ENCODE measurements around the gene HOXA3. TPM values are rescaled to one million over a fixed set of nuclear protein-coding genes. Genes with fewer than 3 reads are reported as not detected.

HOXA3 gene
- total RNA-seq, 1 experiment from 2014 or later = 50.5 TPM

DNA sequence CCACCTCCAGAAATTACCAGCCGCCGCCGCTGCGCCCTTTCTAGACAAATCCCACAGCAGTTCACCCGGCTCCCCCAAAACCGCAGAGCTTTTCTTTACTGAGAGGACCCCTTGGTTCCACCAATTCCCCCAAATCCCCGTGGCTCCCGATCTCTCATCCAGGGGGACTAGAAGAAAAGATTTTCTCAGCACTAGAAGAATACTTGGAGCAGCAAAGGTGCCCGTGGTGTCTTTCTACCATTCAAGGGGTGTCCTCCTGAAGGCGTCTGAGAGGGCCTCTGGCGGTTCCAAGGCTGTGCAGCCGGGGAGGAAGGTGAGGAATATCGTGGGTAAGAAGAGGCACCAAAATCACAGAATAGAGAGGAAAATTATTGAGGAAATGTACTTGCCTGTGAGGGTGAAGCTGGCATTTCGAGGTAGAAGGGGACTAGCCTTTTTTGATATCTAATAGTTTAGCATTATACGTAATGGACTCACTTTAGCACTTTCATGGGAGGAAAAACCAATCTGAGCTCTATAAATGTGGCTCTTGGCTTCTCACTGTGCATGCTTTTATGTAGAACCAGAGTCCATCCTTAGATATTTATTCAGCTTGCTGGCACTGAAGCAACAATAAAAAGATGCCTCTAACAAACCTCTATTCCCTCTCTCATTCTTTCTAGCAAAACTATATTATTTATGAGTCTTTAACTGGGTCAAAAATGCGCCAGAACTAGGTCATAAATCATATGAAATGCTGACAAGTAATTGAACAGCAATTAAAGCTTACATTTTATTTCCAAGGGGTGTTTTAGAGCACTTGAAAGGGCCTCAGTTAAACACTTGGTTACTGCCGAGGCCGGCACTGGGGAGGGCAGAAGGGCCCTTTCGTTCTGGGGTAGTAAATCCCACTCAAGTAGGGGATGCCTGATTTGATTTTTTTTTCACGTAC, 36.1 kb downstream of the HOXA3 start:
- peak overlapping the region; percentile 70 for H2AFZ ChIP-seq
- CTCF ChIA-PET = interaction anchor here (0.6 to 1.7 kb wide), 2 partner anchors 69 to 205 kb away, joined by 3 to 9 read pairs; no protein-coding TSS in a partner anchor
- peaks cover 37% of the 10 kb centered on the region for H3K36me3 ChIP-seq (ENCODE audit: low read depth)
- H3K27ac ChIP-seq = peak overlapping the region; percentile 95
- peaks cover 30% of the 10 kb centered on the region for H3K4me1 ChIP-seq (replicated peaks; ENCODE audit: insufficient read depth)
- TF ChIP-seq EZH2 (IDR thresholded peaks at IDR 0.05; ENCODE audit: low read depth) = no peak
- TF ChIP-seq, protein P1, sequence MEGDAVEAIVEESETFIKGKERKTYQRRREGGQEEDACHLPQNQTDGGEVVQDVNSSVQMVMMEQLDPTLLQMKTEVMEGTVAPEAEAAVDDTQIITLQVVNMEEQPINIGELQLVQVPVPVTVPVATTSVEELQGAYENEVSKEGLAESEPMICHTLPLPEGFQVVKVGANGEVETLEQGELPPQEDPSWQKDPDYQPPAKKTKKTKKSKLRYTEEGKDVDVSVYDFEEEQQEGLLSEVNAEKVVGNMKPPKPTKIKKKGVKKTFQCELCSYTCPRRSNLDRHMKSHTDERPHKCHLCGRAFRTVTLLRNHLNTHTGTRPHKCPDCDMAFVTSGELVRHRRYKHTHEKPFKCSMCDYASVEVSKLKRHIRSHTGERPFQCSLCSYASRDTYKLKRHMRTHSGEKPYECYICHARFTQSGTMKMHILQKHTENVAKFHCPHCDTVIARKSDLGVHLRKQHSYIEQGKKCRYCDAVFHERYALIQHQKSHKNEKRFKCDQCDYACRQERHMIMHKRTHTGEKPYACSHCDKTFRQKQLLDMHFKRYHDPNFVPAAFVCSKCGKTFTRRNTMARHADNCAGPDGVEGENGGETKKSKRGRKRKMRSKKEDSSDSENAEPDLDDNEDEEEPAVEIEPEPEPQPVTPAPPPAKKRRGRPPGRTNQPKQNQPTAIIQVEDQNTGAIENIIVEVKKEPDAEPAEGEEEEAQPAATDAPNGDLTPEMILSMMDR (conservative IDR thresholded peaks at IDR 0.05) = no peak
- H3F3A ChIP-seq (ENCODE audit: insufficient read depth, low read depth) = peaks cover 74% of the 10 kb centered on the region
- DNase-seq = no peak
- POLR2A ChIA-PET (ENCODE audit: unreplicated experiment) = interaction anchor here (0.6 to 0.8 kb wide), 3 partner anchors 17 to 666 kb away, joined by 3 to 5 read pairs (median 3); no protein-coding TSS in a partner anchor
- no peaks in the 10 kb centered on the region for H3K27me3 ChIP-seq (ENCODE audit: insufficient read depth, low read depth)
- intact Hi-C loops (cut with micrococcal nuclease; ENCODE audit: unreplicated experiment) = loop anchor here (10.0 kb wide), 1 partner anchor 629 kb away; the partner anchor contains the start of gene TAX1BP1
- no peaks in the 10 kb centered on the region for H3K9me3 ChIP-seq (ENCODE audit: insufficient read depth, low read depth)
- H4K20me1 ChIP-seq (ENCODE audit: insufficient read depth) = no peaks in the 10 kb centered on the region
- H3K79me2 ChIP-seq (ENCODE audit: low read depth) = peaks cover 71% of the 10 kb centered on the region
- H3K4me2 ChIP-seq = peak overlapping the region; percentile 98
- no peaks in the 10 kb centered on the region for H3K9me2 ChIP-seq (ENCODE audit: insufficient read depth)
- BruUV-seq (replicated peaks) = no TSS peak
- peak overlapping the region; percentile 90 for H3K4me3 ChIP-seq

DNA sequence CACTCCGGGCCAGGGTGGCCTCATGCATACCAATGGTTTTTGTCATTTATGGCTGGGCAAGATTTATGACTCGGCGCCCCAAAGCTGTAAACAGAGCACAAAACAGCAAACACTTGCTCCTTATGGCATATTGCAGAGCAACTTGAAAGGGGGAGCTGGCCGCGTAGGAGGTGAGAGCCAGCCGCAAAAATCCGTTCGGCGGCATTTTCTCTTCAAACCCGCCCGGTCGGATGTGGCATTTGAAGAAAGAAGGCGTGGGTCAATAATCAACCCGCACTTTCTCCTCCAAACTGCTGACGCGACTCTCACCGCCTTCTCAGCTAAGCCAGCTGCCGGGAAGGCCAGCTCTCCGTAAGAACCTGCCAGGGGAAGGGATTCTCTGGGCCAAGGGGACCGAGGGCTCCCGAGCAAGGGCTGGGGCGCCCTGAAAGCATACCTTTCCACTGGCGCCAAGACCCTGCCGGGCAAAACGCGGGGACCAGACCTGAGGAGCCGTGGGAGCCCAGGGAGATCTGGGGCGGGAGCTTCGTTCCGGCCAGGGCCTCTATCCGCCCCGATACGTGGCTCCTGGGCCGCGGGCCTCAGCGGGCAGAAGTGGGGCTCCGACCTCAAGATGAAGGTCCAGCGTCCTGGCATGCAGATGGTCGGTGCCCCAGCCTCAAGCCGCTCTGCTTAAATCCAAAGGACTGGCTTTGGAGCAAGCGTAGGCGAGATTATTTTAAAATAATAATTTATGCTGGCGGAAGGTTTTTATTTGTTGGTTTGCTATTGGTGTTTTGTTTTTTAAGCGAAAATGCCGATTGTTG, 37.0 kb downstream of the HOXA3 start:
- CTCF ChIA-PET = interaction anchor here (1.7 kb wide), 1 partner anchor 68 kb away, joined by 9 read pairs; no protein-coding TSS in a partner anchor

More for the DNA sequence above, 37.0 kb downstream of the HOXA3 start:
- POLR2A ChIA-PET (ENCODE audit: unreplicated experiment) = interaction anchor here (0.6 to 1.2 kb wide), 4 partner anchors 18 to 252 kb away, joined by 3 read pairs; no protein-coding TSS in a partner anchor
- Histone ChIP-seq H3K9me3 (ENCODE audit: insufficient read depth, low read depth) (no peaks in the 10 kb centered on the region), H3K79me2 (ENCODE audit: low read depth) (peaks cover 80% of the 10 kb centered on the region), H3F3A (ENCODE audit: insufficient read depth, low read depth) (peaks cover 75% of the 10 kb centered on the region), H3K27me3 (ENCODE audit: insufficient read depth, low read depth) (no peaks in the 10 kb centered on the region), H4K20me1 (ENCODE audit: insufficient read depth) (no peaks in the 10 kb centered on the region), H3K4me2 (peak overlapping the region; percentile 98), H2AFZ (peak overlapping the region; percentile 70), H3K36me3 (ENCODE audit: low read depth) (peaks cover 37% of the 10 kb centered on the region), H3K9me2 (ENCODE audit: insufficient read depth) (no peaks in the 10 kb centered on the region), H3K27ac (peak overlapping the region; percentile 95), H3K4me3 (peak overlapping the region; percentile 90), H3K4me1 (replicated peaks; ENCODE audit: insufficient read depth) (peaks cover 39% of the 10 kb centered on the region)
- DNase-seq = peak; percentile 77 to 95
- no TSS peak for BruUV-seq (replicated peaks)
- TF ChIP-seq, protein P1 (conservative IDR thresholded peaks at IDR 0.05) = 0 out of 2 replicates have a peak, but pooled peaks have one; percentile 10
- TF ChIP-seq EZH2 (IDR thresholded peaks at IDR 0.05; ENCODE audit: low read depth) = no peak
- intact Hi-C loops (cut with micrococcal nuclease; ENCODE audit: unreplicated experiment) = loop anchor here (1.0 to 10.0 kb wide), 4 partner anchors 33 to 629 kb away; partner anchors contain the start of genes SKAP2 and TAX1BP1
